Adipose tissue (tissue), 3 donors: ENCODE data around the gene ANKH. TPM values are rescaled to one million over a fixed set of nuclear protein-coding genes. Genes with fewer than 3 reads are reported as not detected.
"Not testable (repeated sequence)": the region's sequence is repeated elsewhere in the genome, so short reads cannot be mapped to it uniquely, and the experiment has no call there.

Source experiments
- H3K27ac ChIP-seq: one replicate; pipeline ENCODE4 v1.5.1; 2013; ENCODE audit warnings: low read depth, low read length
- WGBS, 3 donors: extraction: QIAGEN DNeasy Blood & Tissue Kit; methylation state at CpG; one replicate each; pipeline ENCODE4 v1.1.7; 2013; 5-methylcytosine and 5-hydroxymethylcytosine counted together
- polyA plus RNA-seq, 3 donors: library from polyadenylated mRNA; stranded (reverse); fragments of 200-250 nt; gene quantifications; one replicate each; pipeline ENCODE4 v1.2.3, GENCODE V29; 2013
- donor health status: healthy with polysubstance abuse.
- donor health status: Bipolar disorder and iron deficiency.
- donor health status: healthy.

ANKH gene
- polyA plus RNA-seq, 3 donors = 16.9 to 21.6 (median 17.5) TPM

GRCh38 chr5:14813747-14814146 lies 57.8 kb downstream of the ANKH start:
- WGBS, 3 donors = 83 to 90% (median 86%) methylated on average over 3 of the region's 3 CpGs
- H3K27ac ChIP-seq = no peak overlapping the region

GRCh38 chr5:14812166-14812565 lies 59.4 kb downstream of the ANKH start:
- WGBS, 3 donors = 63 to 93% (median 84%) methylated on average over 5 of the region's 5 CpGs

GRCh38 chr5:14810928-14811572 lies 60.5 kb downstream of the ANKH start:
- H3K27ac ChIP-seq = no peak overlapping the region
- WGBS, 3 donors = 90 to 91% (median 90%) methylated on average over 12 of the region's 12 CpGs

More at GRCh38 chr5:14812166-14812565, 59.4 kb downstream of the ANKH start:
- H3K27ac ChIP-seq = no peak overlapping the region

- WGBS, 3 donors = 90 to 97% (median 94%) methylated on average over 6 of the region's 6 CpGs
Measured at GRCh38 chr5:14810282-14810681, 61.3 kb downstream of the ANKH start.

GRCh38 chr5:14809369-14810155 lies 62.0 kb downstream of the ANKH start:
- WGBS, 3 donors = 41 to 70% (median 44%) methylated on average over 11 of the region's 11 CpGs
- H3K27ac ChIP-seq = no peak overlapping the region

More at GRCh38 chr5:14810282-14810681, 61.3 kb downstream of the ANKH start:
- no peak overlapping the region for H3K27ac ChIP-seq

- 90 to 96% (median 95%) methylated on average over 3 of the region's 3 CpGs for WGBS, 3 donors
- H3K27ac ChIP-seq = no peak overlapping the region
Measured at GRCh38 chr5:14807471-14807870, 64.1 kb downstream of the ANKH start.

- no peak overlapping the region for H3K27ac ChIP-seq
- 63 to 78% (median 73%) methylated on average over 7 of the region's 7 CpGs for WGBS, 3 donors
Measured at GRCh38 chr5:14806456-14806855, 65.1 kb downstream of the ANKH start.

GRCh38 chr5:14802541-14802940 lies 69.0 kb downstream of the ANKH start:
- WGBS, 3 donors = 76 to 94% (median 81%) methylated on average over 3 of the region's 3 CpGs
- H3K27ac ChIP-seq = no peak overlapping the region

- WGBS, 3 donors = 75 to 87% (median 77%) methylated on average over 3 of the region's 3 CpGs
- H3K27ac ChIP-seq = no peak overlapping the region
Measured at GRCh38 chr5:14801792-14802191, 69.8 kb downstream of the ANKH start.

GRCh38 chr5:14797385-14797784 lies 74.2 kb downstream of the ANKH start:
- WGBS, 3 donors = 96 to 98% (median 97%) methylated on average over 4 of the region's 4 CpGs
- not testable (repeated sequence) for H3K27ac ChIP-seq

- no peak overlapping the region for H3K27ac ChIP-seq
- WGBS, 3 donors = 58 to 77% (median 74%) methylated on average over 4 of the region's 4 CpGs
Measured at GRCh38 chr5:14794583-14795230, 76.9 kb downstream of the ANKH start.

- WGBS, 3 donors = 83 to 92% (median 91%) methylated on average over 5 of the region's 5 CpGs
- H3K27ac ChIP-seq = no peak overlapping the region
Measured at GRCh38 chr5:14793851-14794250, 77.7 kb downstream of the ANKH start.

GRCh38 chr5:14790911-14791310 lies 80.7 kb downstream of the ANKH start:
- 96 to 99% (median 97%) methylated on average over 5 of the region's 5 CpGs for WGBS, 3 donors
- H3K27ac ChIP-seq = no peak overlapping the region

- no peak overlapping the region for H3K27ac ChIP-seq
- 68 to 77% (median 75%) methylated on average over 2 of the region's 2 CpGs for WGBS, 3 donors
Measured at GRCh38 chr5:14790220-14790619, 81.4 kb downstream of the ANKH start.

GRCh38 chr5:14787801-14788579 lies 83.6 kb downstream of the ANKH start:
- WGBS, 3 donors = 84 to 86% (median 85%) methylated on average over 6 of the region's 6 CpGs
- H3K27ac ChIP-seq = no peak overlapping the region

GRCh38 chr5:14783691-14784090 lies 87.9 kb downstream of the ANKH start:
- no peak overlapping the region for H3K27ac ChIP-seq
- 91 to 94% (median 94%) methylated on average over 4 of the region's 4 CpGs for WGBS, 3 donors

- no peak overlapping the region for H3K27ac ChIP-seq
- WGBS, 3 donors = 94 to 96% (median 95%) methylated on average over 5 of the region's 5 CpGs
Measured at GRCh38 chr5:14782591-14782990, 89.0 kb downstream of the ANKH start.

GRCh38 chr5:14781106-14781505 lies 90.5 kb downstream of the ANKH start:
- no peak overlapping the region for H3K27ac ChIP-seq
- WGBS, 3 donors = 74 to 83% (median 83%) methylated on average over 5 of the region's 5 CpGs

GRCh38 chr5:14779975-14780374 lies 91.6 kb downstream of the ANKH start:
- no peak overlapping the region for H3K27ac ChIP-seq
- 94 to 99% (median 95%) methylated on average over 9 of the region's 9 CpGs for WGBS, 3 donors
